Right ventricle myocardium superior (tissue), 1 donor: ENCODE results near the gene OR3A1. TPM values are rescaled to one million over a fixed set of nuclear protein-coding genes. Genes with fewer than 3 reads are reported as not detected.

Experiments used
- total RNA-seq: library from RNA; stranded (reverse); fragmentation: NEBNext Ultra II Directional; extraction: Animal tissue kit (Norgen Biotek cat#: 25700); gene quantifications from one replicate; pipeline ENCODE4 v1.2.1, GENCODE V29; 2021
- donor health status: DM: no; HTN: yes; CAD: no; lungs with severe emphysema.

OR3A1 gene
- total RNA-seq, 1 donor from 2014 or later, result not detected

Other genes starting within 250 kb of the OR3A1 start
- not detected for gene OR1D5, start 234.8 kb downstream of the OR3A1 start, total RNA-seq
- not detected for gene OR1D2, start 193.9 kb downstream of the OR3A1 start, total RNA-seq
- gene OR1G1, start 170.8 kb downstream of the OR3A1 start, total RNA-seq, result not detected
- not detected for gene OR1A2, start 100.8 kb downstream of the OR3A1 start, total RNA-seq
- gene OR1A1, start 90.7 kb downstream of the OR3A1 start, total RNA-seq, result not detected
- 0.11 TPM for gene OR3A2, start 87.9 kb upstream of the OR3A1 start, total RNA-seq
- not detected for gene OR1E1, start 100.0 kb upstream of the OR3A1 start, total RNA-seq
- not detected for gene OR3A3, start 113.0 kb upstream of the OR3A1 start, total RNA-seq
- gene OR1E2, start 135.5 kb upstream of the OR3A1 start, total RNA-seq, result not detected
- gene SPATA22, start 173.5 kb upstream of the OR3A1 start, total RNA-seq, result 0.51 TPM
- gene ASPA, start 177.6 kb upstream of the OR3A1 start, total RNA-seq, result 2.5 TPM